HG03575 (cell line): Measurements from ENCODE around the gene BRINP1.

ENCODE experiments used
- ATAC-seq: cut with Tn5 transposase; IDR thresholded peaks from one replicate; pipeline ENCODE4 v1.9.1; 2021; ENCODE audit not compliant: unreplicated experiment, insufficient number of reproducible peaks, low FRiP score; ENCODE audit errors: extremely low read depth

The BRINP1 gene

DNA sequence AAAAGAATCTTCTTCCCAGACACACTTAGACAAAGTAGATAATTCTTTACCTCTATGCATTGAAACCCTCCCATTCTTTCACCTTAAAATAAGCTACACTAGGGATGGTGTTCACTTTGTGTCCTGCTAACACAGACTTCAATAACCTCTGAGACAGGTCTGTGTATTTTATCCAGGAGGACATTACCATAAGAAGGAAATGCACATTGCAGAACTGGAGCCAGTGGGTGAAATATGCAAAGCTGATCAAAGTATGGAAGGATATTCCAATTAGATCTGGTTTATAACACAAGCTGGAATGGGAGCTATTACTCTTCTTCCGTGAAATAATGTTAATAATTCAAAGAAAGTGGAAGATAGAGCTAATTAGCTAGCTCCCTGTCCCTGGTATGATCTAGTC, 204.1 kb downstream of the BRINP1 start:
- no peak for ATAC-seq

GRCh38 chr9:119164716-119165115, 204.5 kb downstream of the BRINP1 start:
- no peak for ATAC-seq

DNA sequence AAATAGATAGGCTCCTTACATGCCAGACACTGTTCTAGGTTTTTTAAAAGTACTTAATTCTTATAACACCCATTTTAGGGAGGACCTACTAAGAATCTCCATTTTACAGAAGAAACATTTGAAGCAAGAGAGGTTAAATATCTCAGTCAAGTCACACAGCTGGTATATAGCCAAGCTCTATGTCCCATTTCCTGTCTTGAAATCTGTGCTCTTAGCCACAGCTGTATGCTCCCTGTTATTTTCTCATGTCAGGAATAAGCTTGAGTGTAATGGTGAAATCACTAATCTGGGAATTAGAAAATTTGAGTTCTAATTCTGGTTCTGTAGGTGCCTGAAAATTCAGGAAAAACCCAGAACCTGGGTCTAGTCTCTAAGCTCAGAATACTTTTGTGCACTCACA, 208.7 kb downstream of the BRINP1 start:
- ATAC-seq, result no peak

DNA sequence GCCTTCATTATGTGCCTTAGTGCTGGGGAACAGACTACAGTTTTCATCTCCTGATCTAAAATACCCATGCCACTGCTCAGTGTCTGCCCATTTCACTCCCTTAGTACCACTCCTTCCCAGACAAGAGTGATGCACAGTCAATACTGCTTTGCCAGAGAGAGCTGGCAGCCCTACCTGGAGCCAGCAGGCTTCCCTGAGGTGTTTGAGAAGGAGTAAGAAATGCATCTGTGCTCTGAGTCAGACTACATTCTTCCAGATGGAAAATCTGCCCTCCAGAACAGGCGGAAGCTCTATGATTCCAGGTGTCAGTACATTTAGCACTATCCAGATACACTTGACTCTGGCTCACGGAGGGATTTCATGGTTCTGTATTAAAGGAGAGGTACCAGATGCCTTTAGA, 209.8 kb downstream of the BRINP1 start:
- ATAC-seq, result no peak

- ATAC-seq, result no peak
Observed at GRCh38 chr9:119157196-119157595, 212.0 kb downstream of the BRINP1 start.

DNA sequence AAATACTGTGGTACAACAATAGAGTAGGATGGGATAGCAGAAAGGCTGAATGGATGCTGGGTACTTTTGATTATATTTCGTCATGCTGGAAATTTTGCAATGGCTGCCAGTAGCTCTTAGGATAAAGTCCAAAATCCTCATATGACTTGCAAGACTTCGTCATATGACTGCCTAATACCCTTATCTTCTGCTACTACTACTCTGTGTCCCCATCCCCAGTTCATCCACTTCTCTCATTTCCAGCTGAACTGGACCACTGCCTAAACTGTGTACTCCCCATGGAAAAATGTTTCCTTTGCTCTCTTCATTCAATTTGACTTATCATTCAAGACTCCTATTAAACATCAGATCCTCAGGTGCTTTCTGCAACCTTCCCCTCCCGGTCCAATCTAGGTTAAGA, 212.9 kb downstream of the BRINP1 start:
- ATAC-seq, result no peak

- no peak for ATAC-seq
Observed at GRCh38 chr9:119154527-119154926, 214.7 kb downstream of the BRINP1 start.

DNA sequence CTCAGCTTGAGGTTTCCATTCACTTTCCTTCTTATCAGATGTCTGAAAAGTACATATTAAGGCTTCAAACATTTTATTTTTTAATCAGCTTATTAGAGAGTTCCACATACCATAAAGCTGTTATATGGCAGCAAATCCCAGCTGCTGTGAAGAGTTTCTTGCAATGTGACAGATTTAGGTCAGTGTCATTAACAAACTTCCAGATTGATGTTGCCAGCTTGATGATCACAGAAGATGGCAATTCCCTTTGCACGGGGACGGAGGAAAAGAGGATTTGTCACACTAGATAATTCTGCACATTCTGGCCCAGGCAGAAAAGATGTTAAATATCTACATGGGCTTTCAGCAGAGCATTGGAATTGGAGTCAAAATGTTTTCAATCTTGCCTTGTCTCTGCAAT, 215.8 kb downstream of the BRINP1 start:
- ATAC-seq, result no peak

DNA sequence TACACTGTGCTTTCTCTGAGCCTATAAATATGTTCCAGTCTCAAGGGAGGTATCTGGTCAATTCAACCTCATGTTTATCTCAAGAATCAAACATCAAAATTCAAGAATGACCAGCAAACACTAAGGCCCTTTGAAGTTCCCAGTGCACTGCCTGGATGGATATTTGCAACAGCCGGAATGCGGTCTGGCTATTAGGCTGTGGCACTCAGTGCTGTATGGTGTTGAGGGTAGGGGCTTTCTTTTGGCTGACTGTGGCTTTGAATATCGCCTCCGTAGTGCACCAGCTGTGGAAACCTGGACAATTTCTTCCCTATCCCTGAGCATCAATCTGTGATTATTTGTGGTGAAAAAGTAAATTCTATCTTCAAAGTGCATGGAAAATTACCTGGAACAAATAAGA, 220.4 kb downstream of the BRINP1 start:
- ATAC-seq, result no peak

- no peak for ATAC-seq
Observed at GRCh38 chr9:119137479-119137878, 231.8 kb downstream of the BRINP1 start.

- no peak for ATAC-seq
Observed at GRCh38 chr9:119126040-119126439, 243.2 kb downstream of the BRINP1 start.

DNA sequence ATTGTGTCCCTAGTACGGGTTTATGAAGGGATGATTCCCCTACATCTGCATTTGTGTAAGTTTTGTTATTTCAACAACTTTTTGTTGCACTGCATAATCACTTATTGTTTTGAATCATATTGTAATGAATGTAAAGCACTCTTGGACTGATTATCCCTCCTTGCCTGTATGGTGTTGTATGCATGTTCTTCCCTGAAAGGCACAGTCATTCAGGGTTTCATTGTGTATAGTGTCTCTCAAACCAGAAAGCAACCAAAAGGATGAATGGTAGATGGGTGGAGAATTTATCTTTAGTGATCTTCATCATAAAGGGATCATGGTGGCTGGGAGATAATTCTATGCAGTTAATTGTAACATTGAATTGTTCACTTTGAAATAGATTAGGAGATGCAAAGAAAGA, 247.3 kb downstream of the BRINP1 start:
- no peak for ATAC-seq

GRCh38 chr9:119117409-119117808, 251.8 kb downstream of the BRINP1 start:
- no peak for ATAC-seq
